Sigmoid colon (tissue), 7 donors: Measurements from ENCODE around the gene DDX5. TPM values are rescaled to one million over a fixed set of nuclear protein-coding genes. Genes with fewer than 3 reads are reported as not detected.

Experiments
- DNase-seq: peaks from one replicate; pipeline ENCODE4 v3.0.0-alpha.2; 2019
- H3K27ac ChIP-seq, 4 donors: fragments of 200-600 bp; sonication (generic); one replicate each; pipeline ENCODE4 v1.5.1; 2016 to 2019; ENCODE audit warnings: mild to moderate bottlenecking in 1 of 4
- H3K27me3 ChIP-seq, 3 donors: fragments of 200-600 bp; sonication (generic); one replicate each; pipeline ENCODE4 v1.5.1; 2019; ENCODE audit warnings: mild to moderate bottlenecking in 1 of 3
- H3K36me3 ChIP-seq, 4 donors: fragments of 200-600 bp; sonication (generic); one replicate each; pipeline ENCODE4 v1.5.1; 2016 to 2019
- H3K4me1 ChIP-seq, 4 donors: fragments of 200-600 bp; sonication (generic); one replicate each; pipeline ENCODE4 v1.5.1; 2017 to 2019
- H3K4me3 ChIP-seq, 4 donors: fragments of 200-600 bp; sonication (generic); one replicate each; pipeline ENCODE4 v1.5.1; 2017 to 2019; ENCODE audit warnings: mild to moderate bottlenecking in 2 of 4, moderate library complexity in 1 of 4
- H3K9me3 ChIP-seq, 4 donors: fragments of 200-600 bp in 3 of 4; sonication (generic) in 3 of 4; one replicate each; pipeline versions ENCODE4 v1.5.1 to v1.6.1; 2013 to 2019
- CTCF ChIP-seq, 4 experiments: fragments of 450-650 bp in 3 of 4; fragments of 200-600 bp in 1 of 4; IDR thresholded peaks; one replicate each; pipeline ENCODE4 v1.5.1; 2016 to 2019; ENCODE audit warnings: antibody characterized with exemption in 4 of 4, mild to moderate bottlenecking in 3 of 4, moderate library complexity in 2 of 4
- EP300 ChIP-seq, 4 donors: sonication (generic); formaldehyde crosslinking; IDR thresholded peaks; one replicate each; pipeline ENCODE4 v1.6.1; 2017; ENCODE audit warnings: antibody characterized with exemption in 4 of 4
- POLR2A ChIP-seq, 2 donors: fragments of 450-650 bp; IDR thresholded peaks; one replicate each; pipeline ENCODE4 v1.6.1; 2016; ENCODE audit warnings: antibody characterized with exemption in 2 of 2, mild to moderate bottlenecking in 2 of 2, moderate library complexity in 2 of 2
- POLR2AphosphoS5 ChIP-seq, 4 donors: sonication (generic); formaldehyde crosslinking; IDR thresholded peaks; one replicate each; pipeline ENCODE4 v1.6.1; 2017; ENCODE audit warnings: antibody characterized with exemption in 4 of 4
- WGBS, 2 donors: extraction: QIAGEN DNeasy Blood & Tissue Kit; methylation state at CpG; one replicate each; pipeline ENCODE4 v1.1.7; 2013; 5-methylcytosine and 5-hydroxymethylcytosine counted together
- intact Hi-C: fragments of 100-400 bp; cut with DNase I; formaldehyde crosslinking; loops from one replicate; pipeline ENCODE4 v1.15.1; 2023
- polyA plus RNA-seq, 3 donors: library from polyadenylated mRNA; stranded (reverse); fragments of 200-250 nt; gene quantifications; one replicate each; pipeline ENCODE4 v1.2.3, GENCODE V29; 2013
- total RNA-seq, 4 donors: library from RNA; depleted of rRNA; stranded (reverse); fragments of >200 nt; gene quantifications; one replicate each; pipeline ENCODE4 v1.1.0, GENCODE V29; 2016
- donor health status: healthy with polysubstance abuse.
- donor health status: Bipolar disorder and iron deficiency.
- donor health status: healthy.

DDX5 gene
- total and polyA plus RNA-seq, 7 donors = 187 to 1,652 (median 488) TPM

GRCh38 chr17:64537488-64537887, 31.4 kb upstream of the DDX5 start:
- Histone ChIP-seq H3K27ac (no peak overlapping the region), H3K36me3 (peaks cover 0 to 91% (median 37%) of the 10 kb centered on the region in 4 donors), H3K4me3 (no peak overlapping the region), H3K4me1 (no peaks in the 10 kb centered on the region), H3K9me3 (no peaks in the 10 kb centered on the region), H3K27me3 (no peaks in the 10 kb centered on the region)
- intact Hi-C loops = no loop called here
- 86 to 88% methylated on average over 5 of the region's 5 CpGs for WGBS, 2 donors
- no peak for DNase-seq
- TF ChIP-seq CTCF (IDR thresholded peaks at IDR 0.05) (no peak), POLR2AphosphoS5 (IDR thresholded peaks at IDR 0.05) (no peak), EP300 (IDR thresholded peaks at IDR 0.05) (no peak), POLR2A (IDR thresholded peaks at IDR 0.05) (no peak)

- WGBS, 2 donors = 86 to 93% methylated on average over 2 of the region's 2 CpGs
- no peak overlapping the region for H3K27ac ChIP-seq
These were observed 30.8 kb upstream of the DDX5 start for GRCh38 chr17:64536913-64537312.

GRCh38 chr17:64535357-64535756, 29.3 kb upstream of the DDX5 start:
- H3K27ac ChIP-seq = no peak overlapping the region
- intact Hi-C loops = no loop called here
- no peaks in the 10 kb centered on the region for H3K9me3 ChIP-seq
- TF ChIP-seq POLR2AphosphoS5 (IDR thresholded peaks at IDR 0.05) = no peak
- TF ChIP-seq CTCF (IDR thresholded peaks at IDR 0.05) = no peak
- no peak for TF ChIP-seq POLR2A (IDR thresholded peaks at IDR 0.05)
- TF ChIP-seq EP300 (IDR thresholded peaks at IDR 0.05) = no peak
- H3K4me1 ChIP-seq = no peaks in the 10 kb centered on the region
- H3K27me3 ChIP-seq = no peaks in the 10 kb centered on the region
- 69 to 81% methylated on average over 6 of the region's 6 CpGs for WGBS, 2 donors
- H3K4me3 ChIP-seq = no peak overlapping the region
- DNase-seq = no peak
- H3K36me3 ChIP-seq = peaks cover 0 to 100% (median 58%) of the 10 kb centered on the region in 4 donors

More at GRCh38 chr17:64536913-64537312, 30.8 kb upstream of the DDX5 start:
- H3K4me1 ChIP-seq = no peaks in the 10 kb centered on the region
- no peak for DNase-seq
- no peak overlapping the region for H3K4me3 ChIP-seq
- TF ChIP-seq POLR2AphosphoS5 (IDR thresholded peaks at IDR 0.05) (peak in 1 of 4 donors; percentile 6), CTCF (IDR thresholded peaks at IDR 0.05) (no peak)
- H3K36me3 ChIP-seq = peaks cover 0 to 91% (median 43%) of the 10 kb centered on the region in 4 donors
- intact Hi-C loops = no loop called here
- H3K9me3 ChIP-seq = no peaks in the 10 kb centered on the region
- no peaks in the 10 kb centered on the region for H3K27me3 ChIP-seq

- no peak for DNase-seq
- no peak for TF ChIP-seq EP300 (IDR thresholded peaks at IDR 0.05)
- no peak for TF ChIP-seq POLR2A (IDR thresholded peaks at IDR 0.05)
- no peak for TF ChIP-seq POLR2AphosphoS5 (IDR thresholded peaks at IDR 0.05)
- no peak for TF ChIP-seq CTCF (IDR thresholded peaks at IDR 0.05)
- intact Hi-C loops = no loop called here
- Histone ChIP-seq H3K4me1 (no peaks in the 10 kb centered on the region), H3K9me3 (no peaks in the 10 kb centered on the region), H3K27me3 (no peaks in the 10 kb centered on the region), H3K4me3 (no peak overlapping the region), H3K27ac (no peak overlapping the region), H3K36me3 (peaks cover 9 to 100% (median 67%) of the 10 kb centered on the region in 4 donors)
- 89% methylated on average over 3 of the region's 3 CpGs for WGBS, 2 donors
These were observed 28.1 kb upstream of the DDX5 start for GRCh38 chr17:64534187-64534586.

GRCh38 chr17:64533784-64534183, 27.7 kb upstream of the DDX5 start:
- intact Hi-C loops = no loop called here
- peaks cover 12 to 100% (median 71%) of the 10 kb centered on the region in 4 donors for H3K36me3 ChIP-seq

More at GRCh38 chr17:64533784-64534183, 27.7 kb upstream of the DDX5 start:
- 93 to 94% methylated on average over 2 of the region's 2 CpGs for WGBS, 2 donors
- Histone ChIP-seq H3K4me1 (no peaks in the 10 kb centered on the region), H3K27me3 (no peaks in the 10 kb centered on the region), H3K4me3 (no peak overlapping the region), H3K9me3 (no peaks in the 10 kb centered on the region), H3K27ac (no peak overlapping the region)
- DNase-seq = no peak
- TF ChIP-seq EP300 (IDR thresholded peaks at IDR 0.05) (no peak), POLR2A (IDR thresholded peaks at IDR 0.05) (no peak), CTCF (IDR thresholded peaks at IDR 0.05) (no peak), POLR2AphosphoS5 (IDR thresholded peaks at IDR 0.05) (no peak)
